CD14-positive monocyte (primary cell): ENCODE data around the gene TRMT13. TPM values are rescaled to one million over a fixed set of nuclear protein-coding genes. Genes with fewer than 3 reads are reported as not detected.

Experiments used
- DNase-seq, 3 donors: peaks; one replicate each; pipeline ENCODE4 v3.0.0-alpha.2; 2011 to 2022
- H2AFZ ChIP-seq: 2 replicates; pipeline ENCODE4 v1.6.0; 2012; ENCODE audit warnings: mild to moderate bottlenecking, low read depth, low read length, inconsistent platforms; ENCODE audit not compliant: insufficient read depth, poor library complexity, severe bottlenecking
- H3K27ac ChIP-seq, 2 donors: 1 replicate in 1 of 2; 2 replicates in 1 of 2; pipeline ENCODE4 v1.5.1; 2012 to 2013; ENCODE audit warnings: low read length in 2 of 2, control low read depth in 1 of 2, inconsistent platforms in 1 of 2, low read depth in 1 of 2, mild to moderate bottlenecking in 1 of 2
- H3K27me3 ChIP-seq, 2 donors: one replicate each; pipeline versions ENCODE4 v1.6.0 to v1.6.1; 2011 to 2013; ENCODE audit warnings: low read length in 2 of 2; ENCODE audit not compliant: control insufficient read depth in 2 of 2, insufficient read depth in 2 of 2
- H3K36me3 ChIP-seq, 2 donors: replicated peaks in 1 of 2; 1 replicate in 1 of 2; 2 replicates in 1 of 2; pipeline versions ENCODE4 v1.5.1 to v1.6.1; 2012 to 2013; ENCODE audit warnings: low read length in 2 of 2, control low read depth in 1 of 2, inconsistent platforms in 1 of 2, mild to moderate bottlenecking in 1 of 2; ENCODE audit not compliant: insufficient read depth in 2 of 2, control insufficient read depth in 1 of 2
- H3K4me1 ChIP-seq, 2 donors: 1 replicate in 1 of 2; 2 replicates in 1 of 2; pipeline versions ENCODE4 v1.5.1 to v1.6.1; 2012 to 2013; ENCODE audit warnings: low read length in 2 of 2, control low read depth in 1 of 2, inconsistent platforms in 1 of 2, mild to moderate bottlenecking in 1 of 2, moderate library complexity in 1 of 2; ENCODE audit not compliant: insufficient read depth in 2 of 2, control insufficient read depth in 1 of 2
- H3K4me2 ChIP-seq: replicated peaks from 2 replicates; pipeline ENCODE3; 2012; ENCODE audit warnings: low read length, moderate library complexity, mild to moderate bottlenecking; ENCODE audit not compliant: poor library complexity, severe bottlenecking; ENCODE audit errors: extremely low read depth
- H3K4me3 ChIP-seq, 3 experiments: fragments of 200-600 bp in 1 of 3; sonication (generic) in 1 of 3; replicated peaks in 1 of 3; 1 replicate in 2 of 3; 2 replicates in 1 of 3; pipeline ENCODE4 v1.5.1; 2011 to 2013; ENCODE audit warnings: low read length in 3 of 3, mild to moderate bottlenecking in 3 of 3, control low read depth in 2 of 3, low read depth in 2 of 3, inconsistent platforms in 1 of 3, moderate library complexity in 1 of 3
- H3K79me2 ChIP-seq: 2 replicates; pipeline ENCODE4 v1.6.0; 2012; ENCODE audit warnings: mild to moderate bottlenecking, control low read depth, inconsistent platforms, low read length, moderate library complexity; ENCODE audit not compliant: insufficient read depth
- H3K9ac ChIP-seq: 2 replicates; pipeline ENCODE4 v1.6.0; 2017; ENCODE audit warnings: low read length, mild to moderate bottlenecking; ENCODE audit not compliant: insufficient read depth, poor library complexity, severe bottlenecking
- H3K9me3 ChIP-seq, 2 donors: replicated peaks in 1 of 2; 1 replicate in 1 of 2; 2 replicates in 1 of 2; pipeline versions ENCODE4 v1.5.1 to v1.6.1; 2012 to 2013; ENCODE audit warnings: low read length in 2 of 2, control low read depth in 1 of 2; ENCODE audit not compliant: control insufficient read depth in 1 of 2, insufficient read depth in 1 of 2
- H4K20me1 ChIP-seq: 2 replicates; pipeline ENCODE4 v1.6.0; 2012; ENCODE audit warnings: mild to moderate bottlenecking, low read length, control low read depth, moderate library complexity; ENCODE audit not compliant: insufficient read depth
- H3K27ac Mint-ChIP-seq, 7 donors: one replicate each; pipeline ENCODE4 v1.8.0; 2020; ENCODE audit warnings: mild to moderate bottlenecking in 7 of 7, mixed read lengths in 7 of 7, moderate library complexity in 6 of 7, inconsistent platforms in 2 of 7
- H3K27me3 Mint-ChIP-seq, 3 donors: one replicate each; pipeline ENCODE4 v1.8.0; 2021 to 2022; ENCODE audit warnings: low read depth in 3 of 3, mild to moderate bottlenecking in 3 of 3, mixed read lengths in 3 of 3, moderate library complexity in 3 of 3, inconsistent platforms in 1 of 3
- H3K36me3 Mint-ChIP-seq, 2 donors: one replicate each; pipeline ENCODE4 v1.8.0; 2020; ENCODE audit warnings: mixed read lengths in 2 of 2, inconsistent platforms in 1 of 2, mild to moderate bottlenecking in 1 of 2
- H3K4me1 Mint-ChIP-seq: one replicate; pipeline ENCODE4 v1.8.0; 2020; ENCODE audit warnings: mild to moderate bottlenecking, mixed read lengths
- H3K4me3 Mint-ChIP-seq, 2 donors: one replicate each; pipeline ENCODE4 v1.8.0; 2020; ENCODE audit warnings: mild to moderate bottlenecking in 2 of 2, mixed read lengths in 2 of 2, moderate library complexity in 1 of 2
- H3K9me3 Mint-ChIP-seq, 7 donors: one replicate each; pipeline ENCODE4 v1.8.0; 2020 to 2022; ENCODE audit warnings: mixed read lengths in 7 of 7, mild to moderate bottlenecking in 6 of 7, moderate library complexity in 6 of 7, inconsistent platforms in 2 of 7
- CTCF ChIP-seq: fragments of 200-600 bp; IDR thresholded peaks from one replicate; pipeline ENCODE4 v1.8.0; 2022; ENCODE audit warnings: antibody characterized with exemption, mild to moderate bottlenecking
- WGBS: methylation state at CpG from one replicate; pipeline ENCODE4 v1.1.5; 2013; ENCODE audit warnings: missing lambda C conversion rate; ENCODE audit not compliant: insufficient coverage; 5-methylcytosine and 5-hydroxymethylcytosine counted together
- intact Hi-C, 2 donors: fragments of 100-400 bp; cut with micrococcal nuclease; formaldehyde crosslinking; loops; one replicate each; pipeline versions ENCODE4 v1.15.0 to v1.15.1; 2023
- polyA minus RNA-seq: library from RNA; depleted of rRNA, polyadenylated mRNA; stranded (reverse); fragments of >200 nt; gene quantifications from 2 replicates; pipeline ENCODE4 v1.2.3, GENCODE V29; 2012
- polyA plus RNA-seq, 3 donors: library from polyadenylated mRNA; depleted of rRNA in 1 of 3; unstranded in 2 of 3; stranded (reverse) in 1 of 3; fragments of 300-500 nt in 2 of 3; fragments of >200 nt in 1 of 3; fragmentation: Illumina TruSeq in 2 of 3; gene quantifications; 1 replicate in 2 of 3; 2 replicates in 1 of 3; pipeline ENCODE4 v1.2.3, GENCODE V29; 2012 to 2021
- total RNA-seq, 12 experiments: library from RNA in 1 of 12; stranded (reverse) in 1 of 12; fragments of 120-200 nt in 1 of 12; gene quantifications; one replicate each; pipeline ENCODE4 v1.2.4 and lab custom pipeline; 2013 to 2026; ENCODE audit warnings: mixed read lengths in 6 of 12, inconsistent platforms in 1 of 12

Gene TRMT13
- total RNA-seq (2013) = 9.5 TPM
- polyA plus RNA-seq = 1 to 10 TPM; 2.2 to 8.1 (median 2.3) TPM
- polyA minus RNA-seq = 1.8 and 1.9 TPM in 2 replicates
- 1.5 to 9.9 (median 4.8) reads per million in 11 experiments for total RNA-seq (lab: John Stamatoyannopoulos, UW)

- peak within 1 kb of the TSS; percentile 37 to 85 for H3K27ac ChIP-seq
- peak within 1 kb of the TSS; percentile 79 to 99 (median 94) for H3K4me3 ChIP-seq
- H2AFZ ChIP-seq = peak within 1 kb of the TSS; percentile 100
- H3K36me3 Mint-ChIP-seq = peaks cover 6 to 11% of the 10 kb centered on the region in 2 donors
- TF ChIP-seq CTCF = no peak
- no peaks in the 10 kb centered on the region for H3K9me3 Mint-ChIP-seq
- H3K36me3 ChIP-seq = peaks cover 11% of the 10 kb centered on the region in 2 donors
- H3K27me3 Mint-ChIP-seq = no peaks in the 10 kb centered on the region
- H3K27me3 ChIP-seq = no peaks in the 10 kb centered on the region
- peak within 1 kb of the TSS; percentile 94 for H3K4me2 ChIP-seq
- peak; percentile 94 to 97 (median 97) for DNase-seq
- WGBS = 0% methylated on average over 53 of the region's 57 CpGs
- H3K9ac ChIP-seq = peak within 1 kb of the TSS; percentile 75
- H3K4me3 Mint-ChIP-seq = peak within 1 kb of the TSS; percentile 97 to 99
- intact Hi-C loops = loop anchor here (5.0 kb wide), 3 partner anchors 96 to 134 kb away; partner anchors contain the start of genes RTCA (in 2 of the 2) and DBT (in 1 of the 2)
- peak within 1 kb of the TSS; percentile 91 to 97 (median 94) for H3K27ac Mint-ChIP-seq
- H3K4me1 Mint-ChIP-seq = peaks cover 21% of the 10 kb centered on the region
- H3K79me2 ChIP-seq = peaks cover 56% of the 10 kb centered on the region
- no peaks in the 10 kb centered on the region for H3K9me3 ChIP-seq
- no peaks in the 10 kb centered on the region for H4K20me1 ChIP-seq
- peaks cover 14 to 22% of the 10 kb centered on the region in 2 donors for H3K4me1 ChIP-seq
Observed at GRCh38 chr1:100132566-100133477, at the start of gene TRMT13, which contains the start of gene SASS6. TRMT13 (plus strand) TSS chr1:100133163; CDS start chr1:100133169, 6 bp downstream. SASS6 (minus strand) TSS chr1:100132930; CDS start chr1:100132814, 116 bp downstream.

GRCh38 chr1:100087396-100087795 is 45.6 kb upstream of the TRMT13 start:
- Mint-ChIP-seq H3K4me1 (no peaks in the 10 kb centered on the region), H3K4me3 (no peak overlapping the region), H3K27me3 (no peaks in the 10 kb centered on the region), H3K36me3 (peaks cover 33 to 42% of the 10 kb centered on the region in 2 donors), H3K9me3 (no peaks in the 10 kb centered on the region), H3K27ac (peak overlapping the region in 1 of 7 donors; percentile 43)
- Histone ChIP-seq H3K4me1 (no peaks in the 10 kb centered on the region), H4K20me1 (no peaks in the 10 kb centered on the region), H3K4me2 (no peak overlapping the region), H3K79me2 (no peaks in the 10 kb centered on the region), H3K36me3 (peaks cover 25 to 59% of the 10 kb centered on the region in 2 donors), H3K27ac (no peak overlapping the region), H3K4me3 (no peak overlapping the region), H3K9ac (no peak overlapping the region), H2AFZ (no peak overlapping the region), H3K27me3 (no peaks in the 10 kb centered on the region), H3K9me3 (no peaks in the 10 kb centered on the region)
- DNase-seq = no peak
- intact Hi-C loops = no loop called here
- no CpG with 5 or more reads among the region's 1 CpG for WGBS
- TF ChIP-seq CTCF = no peak
